GM10266 (cell line): ENCODE data around the gene MYO15B.

Source experiments
- DNase-seq: peaks from one replicate; pipeline ENCODE4 v3.0.0; 2012; ENCODE audit errors: extremely low spot score
- TF ChIP-seq, protein P1 (sequence below): IDR thresholded peaks from 2 replicates; pipeline ENCODE4 v1.5.1; 2012; ENCODE audit warnings: mild to moderate bottlenecking, low read depth; ENCODE audit not compliant: control insufficient read depth, insufficient read depth; ENCODE audit errors: missing control alignments

Gene MYO15B

GRCh38 chr17:75633486-75634375 lies 46.1 kb downstream of the MYO15B start:
- TF ChIP-seq, protein P1, sequence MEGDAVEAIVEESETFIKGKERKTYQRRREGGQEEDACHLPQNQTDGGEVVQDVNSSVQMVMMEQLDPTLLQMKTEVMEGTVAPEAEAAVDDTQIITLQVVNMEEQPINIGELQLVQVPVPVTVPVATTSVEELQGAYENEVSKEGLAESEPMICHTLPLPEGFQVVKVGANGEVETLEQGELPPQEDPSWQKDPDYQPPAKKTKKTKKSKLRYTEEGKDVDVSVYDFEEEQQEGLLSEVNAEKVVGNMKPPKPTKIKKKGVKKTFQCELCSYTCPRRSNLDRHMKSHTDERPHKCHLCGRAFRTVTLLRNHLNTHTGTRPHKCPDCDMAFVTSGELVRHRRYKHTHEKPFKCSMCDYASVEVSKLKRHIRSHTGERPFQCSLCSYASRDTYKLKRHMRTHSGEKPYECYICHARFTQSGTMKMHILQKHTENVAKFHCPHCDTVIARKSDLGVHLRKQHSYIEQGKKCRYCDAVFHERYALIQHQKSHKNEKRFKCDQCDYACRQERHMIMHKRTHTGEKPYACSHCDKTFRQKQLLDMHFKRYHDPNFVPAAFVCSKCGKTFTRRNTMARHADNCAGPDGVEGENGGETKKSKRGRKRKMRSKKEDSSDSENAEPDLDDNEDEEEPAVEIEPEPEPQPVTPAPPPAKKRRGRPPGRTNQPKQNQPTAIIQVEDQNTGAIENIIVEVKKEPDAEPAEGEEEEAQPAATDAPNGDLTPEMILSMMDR = peak; percentile 57
- peak; percentile 84 for DNase-seq

DNA sequence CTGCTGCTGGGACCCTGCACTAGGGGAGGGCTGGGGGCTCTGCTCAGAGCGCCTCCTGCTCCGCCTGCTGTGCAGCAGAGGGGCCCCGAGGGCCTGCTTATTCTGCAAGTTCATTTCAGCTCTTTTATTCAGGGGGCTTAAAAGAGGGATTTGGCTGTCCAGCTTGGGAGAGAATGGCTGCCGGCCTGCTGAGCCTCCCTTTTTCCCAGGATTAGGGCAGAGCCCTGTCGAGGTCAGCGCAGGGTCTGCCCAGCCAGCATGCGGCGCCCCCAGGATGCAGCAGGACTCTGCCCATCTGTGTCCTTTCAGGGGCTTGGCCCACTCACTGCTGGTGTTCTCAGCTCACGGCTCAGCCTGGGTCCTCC lies 46.8 kb downstream of the MYO15B start:
- TF ChIP-seq, protein P1 = no peak
- DNase-seq = no peak

GRCh38 chr17:75634754-75635609 lies 47.4 kb downstream of the MYO15B start:
- DNase-seq = no peak
- TF ChIP-seq, protein P1 = no peak

DNA sequence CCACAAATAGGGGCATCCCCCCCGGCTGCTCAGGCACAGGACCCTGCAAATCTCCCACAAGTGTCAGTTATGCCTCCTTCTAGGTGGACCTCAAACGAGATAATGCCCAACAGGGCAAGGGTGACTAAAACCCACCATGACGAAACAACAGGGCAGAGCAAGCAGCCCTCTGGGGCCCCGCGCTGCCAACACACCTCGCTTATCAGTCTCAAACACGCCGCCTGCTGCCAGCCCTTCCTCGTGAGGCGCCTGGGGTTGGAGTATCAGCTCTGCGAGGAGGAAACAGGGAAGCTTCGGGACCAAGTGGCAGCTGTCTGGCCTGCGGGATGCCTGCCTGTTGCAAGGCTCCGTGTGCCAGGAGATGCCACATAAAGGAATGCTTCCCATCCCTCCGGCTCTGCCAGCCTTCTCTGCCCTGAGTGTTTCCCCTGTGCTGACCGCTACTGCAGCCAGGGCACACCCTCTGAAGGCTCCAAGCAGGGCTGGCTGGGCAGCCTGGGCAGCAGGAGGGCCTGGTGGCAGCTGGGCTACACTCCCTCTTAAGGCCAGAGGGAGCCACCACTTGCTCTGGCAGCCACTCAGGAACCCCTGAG lies 48.1 kb downstream of the MYO15B start:
- TF ChIP-seq, protein P1 = no peak
- no peak for DNase-seq

GRCh38 chr17:75636381-75637142 lies 49.0 kb downstream of the MYO15B start:
- DNase-seq = no peak
- TF ChIP-seq, protein P1 = no peak

DNA sequence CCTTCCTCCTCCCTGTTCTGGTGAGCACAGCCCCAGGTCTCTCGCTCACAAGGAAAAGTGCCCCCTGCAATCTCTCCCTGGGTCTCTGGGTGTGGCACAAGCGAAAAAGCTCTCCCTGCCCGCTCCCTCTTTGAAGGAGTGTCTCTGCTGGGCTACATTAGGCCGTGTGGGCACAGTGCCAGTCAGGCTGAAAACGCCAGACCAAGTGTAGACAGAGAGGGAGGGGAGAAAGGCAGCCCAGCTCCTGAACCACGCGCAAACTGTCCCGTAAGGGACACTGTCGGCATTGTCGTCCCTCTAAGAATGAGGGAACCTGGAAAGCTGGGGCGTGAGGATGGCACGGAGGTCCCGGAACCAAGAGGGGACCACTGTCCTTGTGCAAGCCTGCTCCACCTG lies 49.5 kb downstream of the MYO15B start:
- TF ChIP-seq, protein P1 = no peak
- DNase-seq = no peak
